Measurements from ENCODE around the gene RUVBL1.

Gene RUVBL1

DNA sequence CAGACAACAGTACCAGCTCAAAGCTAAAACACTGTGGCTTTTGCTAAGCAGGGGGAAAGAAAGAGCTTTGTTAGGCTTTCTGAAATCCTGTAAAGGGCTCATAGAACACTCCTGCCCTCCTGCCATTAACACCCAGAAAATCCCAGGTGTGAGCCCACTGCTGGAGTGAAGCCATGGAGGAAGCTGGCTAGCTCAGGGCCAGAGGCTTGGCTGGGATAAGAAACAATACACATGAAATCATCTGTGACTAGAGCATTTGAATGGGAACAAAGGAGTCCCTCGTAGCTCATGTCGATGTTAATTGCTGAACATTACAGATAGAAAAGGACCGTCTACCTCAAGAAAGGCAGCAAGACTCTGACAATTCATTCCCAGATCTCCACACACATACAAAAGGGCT is 23.5 kb downstream of the RUVBL1 start:
- TF ChIP-seq, protein P1, sequence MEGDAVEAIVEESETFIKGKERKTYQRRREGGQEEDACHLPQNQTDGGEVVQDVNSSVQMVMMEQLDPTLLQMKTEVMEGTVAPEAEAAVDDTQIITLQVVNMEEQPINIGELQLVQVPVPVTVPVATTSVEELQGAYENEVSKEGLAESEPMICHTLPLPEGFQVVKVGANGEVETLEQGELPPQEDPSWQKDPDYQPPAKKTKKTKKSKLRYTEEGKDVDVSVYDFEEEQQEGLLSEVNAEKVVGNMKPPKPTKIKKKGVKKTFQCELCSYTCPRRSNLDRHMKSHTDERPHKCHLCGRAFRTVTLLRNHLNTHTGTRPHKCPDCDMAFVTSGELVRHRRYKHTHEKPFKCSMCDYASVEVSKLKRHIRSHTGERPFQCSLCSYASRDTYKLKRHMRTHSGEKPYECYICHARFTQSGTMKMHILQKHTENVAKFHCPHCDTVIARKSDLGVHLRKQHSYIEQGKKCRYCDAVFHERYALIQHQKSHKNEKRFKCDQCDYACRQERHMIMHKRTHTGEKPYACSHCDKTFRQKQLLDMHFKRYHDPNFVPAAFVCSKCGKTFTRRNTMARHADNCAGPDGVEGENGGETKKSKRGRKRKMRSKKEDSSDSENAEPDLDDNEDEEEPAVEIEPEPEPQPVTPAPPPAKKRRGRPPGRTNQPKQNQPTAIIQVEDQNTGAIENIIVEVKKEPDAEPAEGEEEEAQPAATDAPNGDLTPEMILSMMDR (IDR thresholded peaks at IDR 0.05): no peak
- no peak for DNase-seq (ENCODE audit: low spot score)
- Histone ChIP-seq H3K4me3 (no peak overlapping the region), H3K27ac (no peak overlapping the region)

DNA sequence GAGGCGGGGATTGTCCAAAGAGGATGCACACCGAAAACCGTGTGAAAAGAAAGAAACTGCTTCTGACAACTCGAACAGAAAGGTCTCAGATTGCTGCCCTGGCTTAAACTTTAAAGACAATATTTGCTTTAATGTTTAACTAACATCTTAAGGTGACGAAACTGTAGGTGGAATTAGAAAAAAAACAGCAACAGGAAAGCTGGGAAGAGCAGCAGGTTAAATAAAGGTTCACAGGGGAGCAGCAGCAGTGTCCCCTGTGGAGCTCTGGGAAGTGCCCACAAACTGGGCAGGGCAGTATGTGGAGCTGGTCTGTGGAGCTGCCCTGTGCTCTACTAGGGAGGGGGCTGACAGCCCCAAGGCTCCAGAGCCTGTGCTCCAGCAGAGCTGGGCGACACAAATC is 25.4 kb downstream of the RUVBL1 start:
- TF ChIP-seq, protein P1 (IDR thresholded peaks at IDR 0.05): no peak
- Histone ChIP-seq H3K4me3 (no peak overlapping the region), H3K27ac (no peak overlapping the region)
- no peak for DNase-seq (ENCODE audit: low spot score)

DNA sequence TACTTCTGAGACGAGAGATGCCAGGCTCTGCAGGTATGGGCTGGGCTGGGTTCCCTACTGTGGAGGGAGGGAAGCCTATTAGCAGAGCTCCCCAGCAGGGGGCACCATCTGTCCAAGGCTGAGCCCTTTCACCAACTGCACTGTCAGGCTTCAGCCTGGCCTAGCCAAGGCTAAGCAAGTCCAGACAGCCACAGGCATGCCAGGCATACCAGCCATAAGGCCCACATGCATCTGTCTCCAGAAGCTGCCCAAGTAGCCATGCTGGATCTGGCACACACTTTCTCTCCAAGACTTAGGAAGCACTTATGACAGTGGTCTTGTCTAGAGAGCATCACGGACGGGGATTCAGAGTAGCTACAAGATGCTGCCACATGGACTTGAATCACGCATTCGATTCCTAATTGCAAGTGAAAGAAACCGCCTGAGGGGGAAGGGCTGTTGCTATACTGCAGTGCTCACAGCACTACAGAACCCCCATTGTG is 28.3 kb downstream of the RUVBL1 start:
- no peak for DNase-seq (ENCODE audit: low spot score)
- TF ChIP-seq, protein P1 (IDR thresholded peaks at IDR 0.05): peak; percentile 43
- no peak overlapping the region for H3K4me3 ChIP-seq
- no peak overlapping the region for H3K27ac ChIP-seq

DNA sequence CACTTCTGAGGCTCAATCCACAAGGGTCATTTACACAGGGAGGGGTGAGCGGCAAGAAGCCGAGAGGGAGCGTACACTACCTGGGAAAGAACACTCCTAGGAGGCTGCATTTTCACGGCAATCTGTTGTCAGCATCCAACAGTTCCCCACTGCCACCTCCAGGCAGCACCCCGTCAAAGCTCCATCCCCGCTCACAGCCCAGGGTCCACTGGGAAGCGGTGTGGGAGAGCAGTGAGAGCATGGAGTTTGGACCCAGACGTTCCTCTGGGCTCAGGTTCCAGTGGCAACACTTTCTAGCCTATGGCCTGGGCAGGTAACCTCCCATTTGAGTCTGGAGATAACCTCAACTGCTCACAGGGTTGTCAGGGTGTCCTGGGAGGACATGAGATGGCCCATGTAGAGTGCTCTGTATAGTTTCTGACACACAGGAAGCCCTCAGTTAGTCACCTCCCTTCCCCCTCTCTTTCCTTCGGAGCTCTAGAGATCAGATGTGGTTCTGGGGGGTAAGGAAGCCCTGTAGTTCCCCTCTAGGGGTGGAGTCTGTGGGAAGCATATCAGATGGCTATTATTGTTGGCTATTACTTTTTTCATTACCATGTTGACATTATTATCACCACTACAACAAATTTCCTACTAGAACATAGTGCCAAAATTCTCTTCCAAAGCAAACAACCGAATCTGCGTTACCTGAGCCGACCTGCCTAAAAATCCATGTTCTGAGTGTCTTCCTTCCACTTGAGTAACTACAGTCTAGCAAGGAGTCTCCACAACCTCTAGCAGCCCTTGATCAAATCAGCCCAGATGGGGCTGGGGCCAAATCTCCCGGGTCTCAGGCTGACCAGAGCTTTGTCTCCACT is 29.1 kb downstream of the RUVBL1 start:
- no peak overlapping the region for H3K27ac ChIP-seq
- no peak for DNase-seq (ENCODE audit: low spot score)
- H3K4me3 ChIP-seq: no peak overlapping the region
- TF ChIP-seq, protein P1 (IDR thresholded peaks at IDR 0.05): no peak

DNA sequence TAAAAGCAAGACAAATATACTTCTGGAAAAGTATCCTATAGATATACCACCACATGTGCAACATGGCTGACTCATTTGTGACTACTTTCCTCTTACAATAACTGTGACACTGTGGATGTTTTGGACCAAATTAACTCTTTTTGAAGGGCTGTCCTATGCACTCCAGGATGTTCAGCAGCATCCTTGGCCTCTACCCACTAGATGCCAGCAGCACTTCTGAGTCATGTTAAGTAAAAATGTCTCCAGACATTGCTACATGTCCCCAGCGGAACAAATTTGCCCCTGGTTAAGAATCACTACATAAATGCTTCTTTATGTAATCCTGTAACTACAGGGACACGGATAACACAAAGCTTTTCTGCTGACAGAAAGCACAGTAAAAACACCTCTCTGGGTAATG is 32.0 kb downstream of the RUVBL1 start:
- Histone ChIP-seq H3K4me3 (no peak overlapping the region), H3K27ac (no peak overlapping the region)
- no peak for DNase-seq (ENCODE audit: low spot score)
- TF ChIP-seq, protein P1 (IDR thresholded peaks at IDR 0.05): no peak

DNA sequence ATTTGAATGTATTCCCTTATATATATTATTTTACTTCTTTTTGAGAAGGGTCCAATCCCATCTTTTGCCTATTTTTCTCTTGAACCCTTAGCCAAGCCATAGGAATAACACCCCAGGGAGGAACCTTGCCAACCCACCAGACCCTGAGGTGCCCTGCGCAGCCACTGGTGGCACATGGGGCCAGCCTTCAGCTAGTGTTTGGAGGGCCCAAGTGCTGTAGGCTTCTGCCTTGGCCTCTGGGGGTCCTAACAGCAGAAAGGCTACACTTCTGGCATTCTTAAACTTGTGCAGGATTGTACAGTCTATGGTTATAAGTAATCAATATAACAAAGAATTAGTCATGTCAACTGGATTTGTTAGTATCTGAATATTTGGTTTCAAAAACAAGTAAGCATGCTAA is 34.5 kb downstream of the RUVBL1 start:
- H3K4me3 ChIP-seq: no peak overlapping the region
- no peak for DNase-seq (ENCODE audit: low spot score)
- H3K27ac ChIP-seq: no peak overlapping the region
- TF ChIP-seq, protein P1 (IDR thresholded peaks at IDR 0.05): no peak

DNA sequence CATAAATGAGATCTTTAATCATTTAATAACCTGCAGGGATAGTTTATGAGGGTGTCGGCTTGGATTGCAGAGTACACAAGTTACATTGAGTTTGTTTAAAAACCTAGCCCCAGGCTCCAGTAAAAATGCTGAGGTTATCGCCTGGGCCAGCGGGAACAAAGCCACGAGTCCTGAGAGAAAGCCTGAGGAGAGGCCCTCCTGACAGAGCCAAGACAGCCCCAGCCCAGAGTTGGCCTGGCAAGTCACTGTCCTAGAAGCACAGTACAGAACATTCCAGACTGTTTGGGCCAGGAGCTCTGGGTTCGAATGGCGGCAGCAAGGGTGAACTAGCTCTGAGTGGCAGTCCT is 39.0 kb downstream of the RUVBL1 start:
- TF ChIP-seq, protein P1 (IDR thresholded peaks at IDR 0.05): no peak

More for the DNA sequence above, 39.0 kb downstream of the RUVBL1 start:
- H3K4me3 ChIP-seq: no peak overlapping the region
- no peak overlapping the region for H3K27ac ChIP-seq
- DNase-seq (ENCODE audit: low spot score): no peak

All from coronary artery (tissue), 2 donors.